Measurements from ENCODE around the gene FBXL15. TPM values are rescaled to one million over a fixed set of nuclear protein-coding genes. Genes with fewer than 3 reads are reported as not detected.

FBXL15 gene
- total RNA-seq, 1 donor from 2014 or later = 16.4 TPM

DNA sequence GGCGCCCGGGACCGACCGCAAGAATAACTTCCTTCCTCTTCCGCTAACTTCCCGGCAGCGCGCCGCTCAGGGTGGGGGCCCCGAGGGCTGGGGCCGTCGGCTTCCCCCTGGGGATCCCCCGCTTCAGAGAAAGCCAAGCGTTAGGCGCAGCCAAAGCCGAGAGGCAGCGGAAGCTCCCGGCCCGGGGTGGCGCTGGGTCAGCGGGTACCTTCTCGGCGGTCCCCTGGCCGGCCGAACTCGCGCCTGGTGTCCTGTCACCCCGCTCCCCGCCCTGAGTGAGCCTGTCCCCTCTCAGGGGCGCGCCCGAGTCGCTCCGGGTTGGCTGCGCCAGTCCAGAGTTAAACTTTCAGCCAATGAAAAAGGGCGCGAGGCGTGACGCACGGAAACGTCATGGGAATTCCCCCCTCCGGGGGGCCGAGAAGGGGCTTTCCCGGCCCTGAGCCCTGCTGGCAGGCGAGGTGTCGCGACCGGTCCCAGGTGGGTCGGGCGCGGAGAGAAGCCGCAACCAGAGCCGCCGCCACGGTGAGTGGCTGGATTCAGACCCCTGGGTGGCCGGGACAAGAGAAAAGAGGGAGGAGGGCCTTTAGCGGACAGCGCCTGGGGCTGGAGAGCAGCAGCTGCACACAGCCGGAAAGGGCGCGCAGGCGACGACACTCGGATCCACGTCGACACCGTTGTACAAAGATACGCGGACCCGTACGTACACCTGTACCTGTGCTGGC, 26.4 kb upstream of the FBXL15 start:
- H3K4me1 Mint-ChIP-seq = peaks cover 41% of the 10 kb centered on the region
- H3K27ac Mint-ChIP-seq = peak overlapping the region; percentile 100
- no peaks in the 10 kb centered on the region for H3K9me3 Mint-ChIP-seq
- peak; percentile 100 for DNase-seq
- intact Hi-C loops (cut with micrococcal nuclease) = loop anchor here (1.0 to 5.0 kb wide), 11 partner anchors 15 to 252 kb away; partner anchors contain the start of gene ACTR1A
- peak overlapping the region; percentile 90 for H3K4me3 Mint-ChIP-seq
- peaks cover 3% of the 10 kb centered on the region for H3K27me3 Mint-ChIP-seq
- peaks cover 41% of the 10 kb centered on the region for H3K36me3 Mint-ChIP-seq (ENCODE audit: low read depth)

DNA sequence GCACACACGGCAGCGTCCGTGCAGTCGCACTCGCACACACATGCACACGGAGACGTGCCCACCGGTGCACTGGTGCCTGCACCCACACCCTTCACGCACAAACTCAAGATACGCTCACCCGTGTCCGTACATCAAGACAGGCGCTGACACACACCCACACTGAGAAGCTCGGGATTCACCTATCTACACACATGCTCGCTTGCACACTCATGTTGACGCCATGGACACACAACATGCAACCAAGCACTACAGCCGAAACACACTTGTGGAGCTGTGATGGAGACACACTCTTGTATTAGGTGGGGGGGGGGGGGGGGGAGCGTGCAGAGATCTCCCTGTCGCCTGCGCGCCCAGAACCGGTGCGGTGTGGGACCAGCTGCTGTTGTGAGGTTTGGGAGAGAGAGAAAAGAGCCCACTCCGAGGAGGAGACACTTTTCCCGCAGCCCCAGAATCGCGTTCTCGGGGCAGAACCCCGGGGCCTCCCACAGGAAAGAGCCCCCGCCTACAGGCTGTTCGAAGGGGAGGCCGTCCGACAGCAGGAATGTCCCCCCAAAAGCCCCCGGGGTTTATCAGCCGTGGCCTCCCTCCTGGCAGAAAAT, 25.7 kb upstream of the FBXL15 start:
- intact Hi-C loops (cut with micrococcal nuclease) = loop anchor here (1.0 to 5.0 kb wide), 14 partner anchors 14 to 263 kb away; partner anchors contain the start of genes ACTR1A, GBF1 and NOLC1
- Mint-ChIP-seq H3K27me3 (peaks cover 3% of the 10 kb centered on the region), H3K4me1 (peaks cover 45% of the 10 kb centered on the region), H3K4me3 (peak overlapping the region; percentile 90), H3K9me3 (no peaks in the 10 kb centered on the region), H3K36me3 (ENCODE audit: low read depth) (peaks cover 47% of the 10 kb centered on the region), H3K27ac (peak overlapping the region; percentile 100)
- no peak for DNase-seq

DNA sequence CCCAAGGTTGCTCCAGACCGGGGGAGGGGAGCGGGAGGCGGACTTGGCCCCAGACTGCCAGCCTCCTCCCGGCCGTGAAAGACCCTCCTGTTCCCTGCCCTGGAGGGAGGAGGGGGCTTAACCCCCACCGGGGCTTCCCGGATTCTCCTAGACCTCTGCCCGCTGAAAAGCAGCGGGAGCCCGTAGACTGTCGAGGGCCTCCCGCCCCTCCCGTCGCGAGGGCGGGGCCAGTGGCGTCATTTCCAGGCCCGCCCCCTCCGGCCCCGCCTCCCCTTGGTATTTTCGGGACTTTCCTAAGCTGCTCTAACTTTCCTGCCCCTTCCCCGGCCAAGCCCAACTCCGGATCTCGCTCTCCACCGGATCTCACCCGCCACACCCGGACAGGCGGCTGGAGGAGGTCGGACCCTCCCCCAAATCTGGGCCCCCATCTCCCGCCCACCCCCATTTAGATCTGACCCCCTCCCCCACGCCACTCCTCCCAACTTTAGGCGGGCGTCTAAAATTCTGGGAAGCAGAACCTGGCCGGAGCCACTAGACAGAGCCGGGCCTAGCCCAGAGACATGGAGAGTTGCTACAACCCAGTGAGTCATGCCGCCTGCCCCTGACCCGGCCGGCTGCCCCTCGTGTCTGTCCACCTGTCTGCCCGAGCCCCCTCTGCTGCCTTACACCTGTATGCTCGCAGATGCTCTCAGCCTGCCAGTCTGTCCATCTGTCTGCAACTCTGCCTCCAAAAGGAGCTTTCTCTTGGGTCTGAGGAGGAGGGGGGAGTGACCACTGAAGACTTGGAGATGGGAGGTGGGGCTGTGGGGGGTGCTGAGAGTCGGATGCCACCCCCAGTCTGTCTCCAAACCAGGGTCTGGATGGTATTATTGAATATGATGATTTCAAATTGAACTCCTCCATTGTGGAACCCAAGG, 25.0 kb upstream of the FBXL15 start, which contains the start of gene NFKB2:
Gene NFKB2, plus strand, starts transcription at position 306 of the 917 bp plus-strand sequence. Its CDS starts 255 bp downstream, at position 561.
- Mint-ChIP-seq H3K9me3 (no peaks in the 10 kb centered on the region), H3K4me1 (peaks cover 51% of the 10 kb centered on the region), H3K4me3 (peak within 1 kb of the TSS; percentile 90), H3K27ac (peak within 1 kb of the TSS; percentile 100), H3K36me3 (ENCODE audit: low read depth) (peaks cover 55% of the 10 kb centered on the region), H3K27me3 (peaks cover 3% of the 10 kb centered on the region)
- DNase-seq = peak; percentile 98
- intact Hi-C loops (cut with micrococcal nuclease) = loop anchor here (1.0 to 2.0 kb wide), 4 partner anchors 150 to 263 kb away; partner anchors contain the start of genes GBF1 and NOLC1

DNA sequence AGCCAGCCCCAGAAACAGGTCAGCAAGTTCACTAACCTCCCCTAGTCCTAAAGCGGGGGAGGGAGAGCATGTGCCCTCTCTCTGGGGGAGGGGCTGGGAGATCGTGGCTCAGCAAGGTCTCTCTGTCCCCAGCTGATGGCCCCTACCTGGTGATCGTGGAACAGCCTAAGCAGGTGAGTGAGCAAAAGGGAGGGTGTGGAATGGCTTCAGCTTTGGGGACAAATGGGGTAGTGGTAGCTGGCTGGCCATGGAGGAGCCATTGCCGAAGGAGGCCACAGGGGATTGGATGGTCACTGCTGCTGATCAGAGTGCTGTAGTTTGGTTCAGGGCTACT, 24.4 kb upstream of the FBXL15 start:
- DNase-seq = peak; percentile 71
- Mint-ChIP-seq H3K36me3 (ENCODE audit: low read depth) (peaks cover 59% of the 10 kb centered on the region), H3K4me1 (peaks cover 49% of the 10 kb centered on the region), H3K27ac (peak overlapping the region; percentile 100), H3K27me3 (no peaks in the 10 kb centered on the region), H3K4me3 (peak overlapping the region; percentile 90), H3K9me3 (no peaks in the 10 kb centered on the region)
- intact Hi-C loops (cut with micrococcal nuclease) = no loop called here

DNA sequence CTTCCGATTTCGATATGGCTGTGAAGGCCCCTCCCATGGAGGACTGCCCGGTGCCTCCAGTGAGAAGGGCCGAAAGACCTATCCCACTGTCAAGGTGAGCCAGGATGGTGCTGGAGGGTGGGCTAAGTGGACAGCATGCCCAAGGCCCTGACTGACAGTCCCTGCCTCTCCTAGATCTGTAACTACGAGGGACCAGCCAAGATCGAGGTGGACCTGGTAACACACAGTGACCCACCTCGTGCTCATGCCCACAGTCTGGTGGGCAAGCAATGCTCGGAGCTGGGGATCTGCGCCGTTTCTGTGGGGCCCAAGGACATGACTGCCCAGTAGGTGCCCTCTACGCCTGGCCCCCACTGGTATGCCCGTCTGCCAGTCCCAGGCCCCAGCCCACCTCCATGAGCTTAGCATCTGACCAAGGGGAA, 23.9 kb upstream of the FBXL15 start:
- Mint-ChIP-seq H3K9me3 (no peaks in the 10 kb centered on the region), H3K27ac (peak overlapping the region; percentile 100), H3K4me3 (peak overlapping the region; percentile 90), H3K36me3 (ENCODE audit: low read depth) (peaks cover 62% of the 10 kb centered on the region), H3K27me3 (no peaks in the 10 kb centered on the region), H3K4me1 (peaks cover 49% of the 10 kb centered on the region)
- intact Hi-C loops (cut with micrococcal nuclease) = no loop called here
- DNase-seq = peak; percentile 58

DNA sequence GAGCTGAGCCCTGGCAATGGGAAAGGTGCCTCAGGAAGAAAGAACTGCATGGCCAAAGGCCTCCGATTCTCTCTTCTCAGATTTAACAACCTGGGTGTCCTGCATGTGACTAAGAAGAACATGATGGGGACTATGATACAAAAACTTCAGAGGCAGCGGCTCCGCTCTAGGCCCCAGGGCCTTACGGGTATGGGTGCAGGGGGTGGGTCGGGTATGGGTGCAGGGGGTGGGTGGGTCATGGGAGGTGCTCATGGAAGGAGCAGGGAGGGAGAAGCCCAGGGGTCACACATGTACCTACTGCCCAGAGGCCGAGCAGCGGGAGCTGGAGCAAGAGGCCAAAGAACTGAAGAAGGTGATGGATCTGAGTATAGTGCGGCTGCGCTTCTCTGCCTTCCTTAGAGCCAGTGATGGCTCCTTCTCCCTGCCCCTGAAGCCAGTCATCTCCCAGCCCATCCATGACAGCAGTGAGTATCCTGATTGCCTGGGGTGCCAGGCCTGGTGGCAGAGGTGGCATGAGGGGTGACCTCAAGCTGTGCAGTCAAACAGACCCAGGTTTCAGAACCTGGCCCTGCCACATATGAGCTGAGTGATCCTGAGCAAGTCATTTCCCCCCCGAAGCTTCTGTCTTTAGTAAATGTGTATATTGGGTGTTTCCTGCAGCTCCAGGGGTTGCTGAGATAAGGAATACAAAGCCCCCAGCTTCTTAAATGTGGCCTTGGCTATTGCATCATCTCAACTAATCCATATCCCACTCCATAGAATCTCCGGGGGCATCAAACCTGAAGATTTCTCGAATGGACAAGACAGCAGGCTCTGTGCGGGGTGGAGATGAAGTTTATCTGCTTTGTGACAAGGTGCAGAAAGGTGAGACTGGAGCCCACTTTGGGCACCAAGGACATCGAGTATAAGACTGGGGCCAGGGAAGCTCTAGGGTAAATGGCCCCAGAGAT, 23.1 kb upstream of the FBXL15 start:
- peak; percentile 62 for DNase-seq
- Mint-ChIP-seq H3K4me3 (peak overlapping the region; percentile 90), H3K4me1 (peaks cover 46% of the 10 kb centered on the region), H3K27me3 (no peaks in the 10 kb centered on the region), H3K9me3 (no peaks in the 10 kb centered on the region), H3K36me3 (ENCODE audit: low read depth) (peaks cover 68% of the 10 kb centered on the region), H3K27ac (peak overlapping the region; percentile 100)
- intact Hi-C loops (cut with micrococcal nuclease) = no loop called here

DNA sequence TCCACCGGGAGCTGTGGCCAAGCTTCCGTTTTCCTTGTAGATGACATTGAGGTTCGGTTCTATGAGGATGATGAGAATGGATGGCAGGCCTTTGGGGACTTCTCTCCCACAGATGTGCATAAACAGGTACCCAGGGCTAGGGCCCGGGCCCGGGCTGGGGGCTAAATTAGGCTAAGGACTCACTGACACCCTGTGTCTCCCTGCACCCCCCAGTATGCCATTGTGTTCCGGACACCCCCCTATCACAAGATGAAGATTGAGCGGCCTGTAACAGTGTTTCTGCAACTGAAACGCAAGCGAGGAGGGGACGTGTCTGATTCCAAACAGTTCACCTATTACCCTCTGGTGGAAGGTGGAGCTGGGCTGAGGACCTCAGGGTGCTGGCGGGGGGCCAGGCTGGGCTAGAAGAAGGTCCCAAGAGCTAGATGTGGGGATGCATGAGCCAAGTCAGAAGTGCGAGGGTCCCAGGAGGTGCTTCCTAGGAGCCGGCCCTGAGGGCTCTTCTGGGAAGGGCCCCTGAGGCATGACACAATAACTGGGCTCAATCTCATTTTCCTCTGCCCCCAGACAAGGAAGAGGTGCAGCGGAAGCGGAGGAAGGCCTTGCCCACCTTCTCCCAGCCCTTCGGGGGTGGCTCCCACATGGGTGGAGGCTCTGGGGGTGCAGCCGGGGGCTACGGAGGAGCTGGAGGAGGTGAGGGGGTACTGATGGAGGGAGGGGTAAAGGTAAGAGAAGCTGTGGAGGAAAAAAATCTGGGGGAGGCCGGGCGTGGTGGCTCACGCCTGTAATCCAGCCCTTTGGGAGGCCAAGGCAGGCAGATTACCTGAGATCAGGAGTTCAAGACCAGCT, 22.2 kb upstream of the FBXL15 start:
- DNase-seq = peak; percentile 63
- H3K27ac Mint-ChIP-seq = peak overlapping the region; percentile 73
- no peaks in the 10 kb centered on the region for H3K9me3 Mint-ChIP-seq
- no peaks in the 10 kb centered on the region for H3K27me3 Mint-ChIP-seq
- peaks cover 72% of the 10 kb centered on the region for H3K36me3 Mint-ChIP-seq (ENCODE audit: low read depth)
- intact Hi-C loops (cut with micrococcal nuclease) = loop anchor here (1.0 kb wide), 1 partner anchor 168 kb away; no protein-coding TSS in a partner anchor
- peak overlapping the region; percentile 90 for H3K4me3 Mint-ChIP-seq
- H3K4me1 Mint-ChIP-seq = peaks cover 38% of the 10 kb centered on the region

DNA sequence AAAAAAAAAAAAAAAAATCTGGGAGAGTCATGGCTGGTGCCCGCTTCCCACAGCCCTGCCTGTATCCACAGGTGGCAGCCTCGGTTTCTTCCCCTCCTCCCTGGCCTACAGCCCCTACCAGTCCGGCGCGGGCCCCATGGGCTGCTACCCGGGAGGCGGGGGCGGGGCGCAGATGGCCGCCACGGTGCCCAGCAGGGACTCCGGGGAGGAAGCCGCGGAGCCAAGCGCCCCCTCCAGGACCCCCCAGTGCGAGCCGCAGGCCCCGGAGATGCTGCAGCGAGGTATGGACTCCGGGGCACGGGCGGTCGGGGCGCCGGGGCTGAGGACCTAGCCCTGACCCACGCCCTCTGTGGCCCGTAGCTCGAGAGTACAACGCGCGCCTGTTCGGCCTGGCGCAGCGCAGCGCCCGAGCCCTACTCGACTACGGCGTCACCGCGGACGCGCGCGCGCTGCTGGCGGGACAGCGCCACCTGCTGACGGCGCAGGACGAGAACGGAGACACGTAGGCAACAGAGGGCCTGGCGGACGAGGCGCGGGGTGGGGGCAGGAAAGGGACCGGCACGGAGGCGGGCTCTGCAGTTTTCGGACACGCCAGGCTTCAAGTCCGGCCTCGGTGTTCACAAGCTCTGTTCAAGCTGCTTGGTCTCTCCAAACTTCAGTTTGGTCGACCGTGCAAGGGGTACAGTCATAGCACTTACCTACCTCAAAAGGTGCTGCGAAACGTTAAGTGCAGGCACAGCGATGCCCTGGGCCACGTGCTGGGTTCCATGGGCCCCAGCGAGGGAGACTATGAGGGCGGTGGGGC, 21.2 kb upstream of the FBXL15 start:
- intact Hi-C loops (cut with micrococcal nuclease) = loop anchor here (1.0 kb wide), 1 partner anchor 169 kb away; no protein-coding TSS in a partner anchor
- Mint-ChIP-seq H3K9me3 (no peaks in the 10 kb centered on the region), H3K27ac (peak overlapping the region; percentile 79), H3K4me1 (peaks cover 36% of the 10 kb centered on the region), H3K4me3 (peak overlapping the region; percentile 90), H3K27me3 (no peaks in the 10 kb centered on the region), H3K36me3 (ENCODE audit: low read depth) (peaks cover 77% of the 10 kb centered on the region)
- DNase-seq = peak; percentile 97

DNA sequence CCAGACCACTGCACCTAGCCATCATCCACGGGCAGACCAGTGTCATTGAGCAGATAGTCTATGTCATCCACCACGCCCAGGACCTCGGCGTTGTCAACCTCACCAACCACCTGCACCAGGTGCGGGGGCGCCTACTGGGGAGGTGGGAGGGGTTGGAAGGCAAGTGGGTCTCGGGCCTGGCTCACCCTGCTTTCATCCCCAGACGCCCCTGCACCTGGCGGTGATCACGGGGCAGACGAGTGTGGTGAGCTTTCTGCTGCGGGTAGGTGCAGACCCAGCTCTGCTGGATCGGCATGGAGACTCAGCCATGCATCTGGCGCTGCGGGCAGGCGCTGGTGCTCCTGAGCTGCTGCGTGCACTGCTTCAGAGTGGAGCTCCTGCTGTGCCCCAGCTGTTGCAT, 20.6 kb upstream of the FBXL15 start:
- H3K27ac Mint-ChIP-seq = peak overlapping the region; percentile 79
- DNase-seq = no peak
- H3K4me3 Mint-ChIP-seq = peak overlapping the region; percentile 90
- intact Hi-C loops (cut with micrococcal nuclease) = no loop called here
- no peaks in the 10 kb centered on the region for H3K27me3 Mint-ChIP-seq
- no peaks in the 10 kb centered on the region for H3K9me3 Mint-ChIP-seq
- H3K4me1 Mint-ChIP-seq = peaks cover 36% of the 10 kb centered on the region
- peaks cover 76% of the 10 kb centered on the region for H3K36me3 Mint-ChIP-seq (ENCODE audit: low read depth)

DNA sequence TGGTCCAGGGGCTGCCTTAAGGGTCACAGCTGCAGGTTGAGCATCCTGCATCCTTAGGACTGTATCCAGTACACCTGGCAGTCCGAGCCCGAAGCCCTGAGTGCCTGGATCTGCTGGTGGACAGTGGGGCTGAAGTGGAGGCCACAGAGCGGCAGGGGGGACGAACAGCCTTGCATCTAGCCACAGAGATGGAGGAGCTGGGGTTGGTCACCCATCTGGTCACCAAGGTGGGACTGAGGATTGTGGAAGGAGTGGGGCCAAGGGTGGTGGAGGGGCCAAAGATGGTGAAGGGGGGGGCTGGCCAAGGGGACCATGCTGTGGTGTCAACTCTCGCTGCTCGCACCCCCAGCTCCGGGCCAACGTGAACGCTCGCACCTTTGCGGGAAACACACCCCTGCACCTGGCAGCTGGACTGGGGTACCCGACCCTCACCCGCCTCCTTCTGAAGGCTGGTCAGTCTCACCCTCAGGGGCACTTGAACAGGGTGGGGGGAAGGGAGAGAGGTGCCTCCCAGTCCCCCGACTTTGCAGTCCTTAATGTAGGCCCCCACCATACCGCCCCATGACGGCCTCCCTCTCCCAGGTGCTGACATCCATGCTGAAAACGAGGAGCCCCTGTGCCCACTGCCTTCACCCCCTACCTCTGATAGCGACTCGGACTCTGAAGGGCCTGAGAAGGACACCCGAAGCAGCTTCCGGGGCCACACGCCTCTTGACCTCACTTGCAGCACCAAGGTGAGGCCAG, 19.9 kb upstream of the FBXL15 start:
- H3K9me3 Mint-ChIP-seq = no peaks in the 10 kb centered on the region
- intact Hi-C loops (cut with micrococcal nuclease) = no loop called here
- peaks cover 73% of the 10 kb centered on the region for H3K36me3 Mint-ChIP-seq (ENCODE audit: low read depth)
- DNase-seq = peak; percentile 56
- H3K27ac Mint-ChIP-seq = peak overlapping the region; percentile 15
- no peaks in the 10 kb centered on the region for H3K27me3 Mint-ChIP-seq
- peaks cover 40% of the 10 kb centered on the region for H3K4me1 Mint-ChIP-seq
- H3K4me3 Mint-ChIP-seq = peak overlapping the region; percentile 90

DNA sequence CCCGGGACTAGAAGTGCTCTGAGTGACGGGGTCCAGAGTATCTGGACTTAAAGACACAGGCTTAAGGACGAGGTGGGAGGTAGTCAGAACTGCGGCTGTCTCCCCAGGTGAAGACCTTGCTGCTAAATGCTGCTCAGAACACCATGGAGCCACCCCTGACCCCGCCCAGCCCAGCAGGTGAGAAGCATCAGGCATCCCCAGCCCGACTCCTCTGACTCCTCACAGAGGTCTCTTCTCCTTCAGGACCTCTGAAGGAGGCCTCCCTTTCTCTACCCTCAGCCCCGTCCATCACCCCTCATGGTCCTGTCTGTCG, 19.3 kb upstream of the FBXL15 start:
- H3K4me3 Mint-ChIP-seq = no peak overlapping the region
- peak overlapping the region; percentile 25 for H3K27ac Mint-ChIP-seq
- no peaks in the 10 kb centered on the region for H3K27me3 Mint-ChIP-seq
- intact Hi-C loops (cut with micrococcal nuclease) = no loop called here
- DNase-seq = peak; percentile 57
- H3K4me1 Mint-ChIP-seq = peaks cover 38% of the 10 kb centered on the region
- peaks cover 68% of the 10 kb centered on the region for H3K36me3 Mint-ChIP-seq (ENCODE audit: low read depth)
- no peaks in the 10 kb centered on the region for H3K9me3 Mint-ChIP-seq
